Neural crest cell (in vitro differentiated cells): ENCODE data around the gene EPN3. TPM values are rescaled to one million over a fixed set of nuclear protein-coding genes. Genes with fewer than 3 reads are reported as not detected.

Experiments used
- DNase-seq: peaks from one replicate; pipeline ENCODE4 v3.0.0; 2021; ENCODE audit warnings: low read depth, mixed read lengths, low spot score
- H3K27ac Mint-ChIP-seq: one replicate; pipeline ENCODE4 v1.8.0; 2021; ENCODE audit warnings: mild to moderate bottlenecking, mixed read lengths; ENCODE audit not compliant: unreplicated experiment
- H3K27me3 Mint-ChIP-seq: 2 replicates; pipeline ENCODE4 v1.8.0; 2021; ENCODE audit warnings: low read depth, mild to moderate bottlenecking, mixed read lengths
- H3K36me3 Mint-ChIP-seq: 2 replicates; pipeline ENCODE4 v1.8.0; 2021; ENCODE audit warnings: low read depth, mild to moderate bottlenecking, mixed read lengths
- H3K4me1 Mint-ChIP-seq: 2 replicates; pipeline ENCODE4 v1.8.0; 2021; ENCODE audit warnings: mixed read lengths
- H3K4me3 Mint-ChIP-seq: one replicate; pipeline ENCODE4 v1.8.0; 2021; ENCODE audit warnings: mild to moderate bottlenecking, mixed read lengths
- H3K9me3 Mint-ChIP-seq: 2 replicates; pipeline ENCODE4 v1.8.0; 2021; ENCODE audit warnings: mixed read lengths
- CTCF ChIP-seq: fragments of 200-600 bp; sonication (generic); conservative IDR thresholded peaks from 2 replicates; pipeline ENCODE4 v1.5.0; 2021; ENCODE audit warnings: antibody characterized with exemption, mild to moderate bottlenecking
- total RNA-seq: library from RNA; stranded (reverse); gene quantifications from 2 replicates; pipeline ENCODE4 v1.2.1, GENCODE V29; 2021

The EPN3 gene
- total RNA-seq, 1 donor from 2014 or later: not detected

GRCh38 chr17:50561746-50562141, 29.2 kb downstream of the EPN3 start:
- Mint-ChIP-seq H3K27me3 (peaks cover 91% of the 10 kb centered on the region), H3K4me3 (no peak overlapping the region), H3K4me1 (peaks cover 41% of the 10 kb centered on the region), H3K27ac (no peak overlapping the region), H3K9me3 (no peaks in the 10 kb centered on the region), H3K36me3 (no peaks in the 10 kb centered on the region)
- TF ChIP-seq CTCF: no peak
- no peak for DNase-seq

- no peak for TF ChIP-seq CTCF
- Mint-ChIP-seq H3K4me3 (peak overlapping the region; percentile 64), H3K36me3 (no peaks in the 10 kb centered on the region), H3K9me3 (no peaks in the 10 kb centered on the region), H3K27me3 (peaks cover 91% of the 10 kb centered on the region), H3K27ac (no peak overlapping the region), H3K4me1 (peaks cover 45% of the 10 kb centered on the region)
- DNase-seq: no peak
These were observed 29.9 kb downstream of the EPN3 start for GRCh38 chr17:50562242-50563091.

- no peaks in the 10 kb centered on the region for H3K9me3 Mint-ChIP-seq
- peak overlapping the region; percentile 61 for H3K4me3 Mint-ChIP-seq
- no peaks in the 10 kb centered on the region for H3K36me3 Mint-ChIP-seq
- peaks cover 91% of the 10 kb centered on the region for H3K27me3 Mint-ChIP-seq
- H3K27ac Mint-ChIP-seq: no peak overlapping the region
- peaks cover 48% of the 10 kb centered on the region for H3K4me1 Mint-ChIP-seq
- DNase-seq: no peak
- TF ChIP-seq CTCF: no peak
These were observed 30.6 kb downstream of the EPN3 start for GRCh38 chr17:50563092-50563511.

- Mint-ChIP-seq H3K36me3 (no peaks in the 10 kb centered on the region), H3K4me3 (peak overlapping the region; percentile 69), H3K4me1 (peaks cover 40% of the 10 kb centered on the region), H3K27ac (no peak overlapping the region), H3K9me3 (no peaks in the 10 kb centered on the region), H3K27me3 (peaks cover 73% of the 10 kb centered on the region)
- no peak for TF ChIP-seq CTCF
- DNase-seq: no peak
These were observed 32.4 kb downstream of the EPN3 start for GRCh38 chr17:50564916-50565315.

- no peaks in the 10 kb centered on the region for H3K36me3 Mint-ChIP-seq
- peak overlapping the region; percentile 7 for H3K27ac Mint-ChIP-seq
- H3K27me3 Mint-ChIP-seq: peaks cover 67% of the 10 kb centered on the region
- H3K4me3 Mint-ChIP-seq: peak overlapping the region; percentile 64
- H3K9me3 Mint-ChIP-seq: no peaks in the 10 kb centered on the region
- TF ChIP-seq CTCF: no peak
- peaks cover 40% of the 10 kb centered on the region for H3K4me1 Mint-ChIP-seq
- DNase-seq: peak; percentile 31
These were observed 33.1 kb downstream of the EPN3 start for GRCh38 chr17:50565402-50566350.
